Measurements from ENCODE around the gene NAB2.

NAB2 gene

DNA sequence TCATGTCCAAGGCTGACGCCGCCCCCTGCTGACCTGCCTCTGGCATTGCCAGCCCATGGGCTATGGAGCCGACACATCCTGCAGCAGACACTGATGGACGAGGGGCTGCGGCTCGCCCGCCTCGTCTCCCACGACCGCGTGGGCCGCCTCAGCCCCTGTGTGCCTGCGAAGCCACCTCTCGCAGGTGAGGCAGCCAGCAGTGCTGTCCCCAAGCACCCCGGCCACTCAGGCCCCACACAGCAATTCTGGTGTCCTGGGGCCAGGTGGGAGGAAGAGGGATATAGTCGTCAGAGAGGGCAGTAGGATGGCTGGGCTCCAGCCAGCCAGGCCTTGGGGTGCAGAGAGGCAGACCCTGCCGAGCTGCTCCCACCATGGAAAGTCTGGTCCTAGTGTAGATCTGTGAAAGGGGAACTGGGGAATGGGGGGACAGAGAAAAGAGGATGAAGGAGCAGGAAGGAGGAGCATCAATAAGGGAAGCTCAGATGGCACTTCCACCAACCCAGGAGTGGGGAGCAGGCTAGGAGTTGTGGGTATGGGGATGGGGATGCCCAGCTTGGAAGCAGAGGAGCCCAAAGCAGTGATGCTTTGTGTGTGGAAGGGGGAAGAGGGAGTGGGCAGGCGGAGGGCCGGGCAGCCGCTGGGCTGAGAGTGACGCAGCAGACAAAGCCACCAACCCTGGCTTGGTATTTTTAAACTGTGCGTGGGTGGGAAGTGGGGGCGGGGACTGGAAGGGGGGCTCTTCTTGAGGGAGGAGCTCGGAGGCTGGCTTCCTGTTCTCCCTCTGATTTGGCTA lies 4.7 kb downstream of the NAB2 start:
- peak in 2 of 4 experiments; percentile 59 to 75 for DNase-seq (ENCODE audit: low read depth in 4 of 4, low spot score in 1 of 4)

- no peak for DNase-seq (ENCODE audit: low read depth in 4 of 4, low spot score in 1 of 4)
Measured at GRCh38 chr12:57094208-57095160, 5.6 kb downstream of the NAB2 start.

- DNase-seq (ENCODE audit: low read depth in 4 of 4, low spot score in 1 of 4), result no peak
Measured at GRCh38 chr12:57095440-57095839, 6.5 kb downstream of the NAB2 start.

- no peak for DNase-seq (ENCODE audit: low read depth in 4 of 4, low spot score in 1 of 4)
Measured at GRCh38 chr12:57096099-57096572, 7.2 kb downstream of the NAB2 start.

GRCh38 chr12:57096748-57097553 lies 8.0 kb downstream of the NAB2 start:
- no peak for DNase-seq (ENCODE audit: low read depth in 4 of 4, low spot score in 1 of 4)

- no peak for DNase-seq (ENCODE audit: low read depth in 4 of 4, low spot score in 1 of 4)
Measured at GRCh38 chr12:57097554-57097835, 8.6 kb downstream of the NAB2 start.

GRCh38 chr12:57098546-57098945 lies 9.6 kb downstream of the NAB2 start:
- DNase-seq (ENCODE audit: low read depth in 4 of 4, low spot score in 1 of 4), result no peak

- no peak for DNase-seq (ENCODE audit: low read depth in 4 of 4, low spot score in 1 of 4)
Measured at GRCh38 chr12:57099047-57099714, 10.3 kb downstream of the NAB2 start.

GRCh38 chr12:57099766-57100165 lies 10.9 kb downstream of the NAB2 start:
- DNase-seq (ENCODE audit: low read depth in 4 of 4, low spot score in 1 of 4), result no peak

- DNase-seq (ENCODE audit: low read depth in 4 of 4, low spot score in 1 of 4), result no peak
Measured at GRCh38 chr12:57101892-57102695, 13.2 kb downstream of the NAB2 start.

- no peak for DNase-seq (ENCODE audit: low read depth in 4 of 4, low spot score in 1 of 4)
Measured at GRCh38 chr12:57103856-57104255, 14.9 kb downstream of the NAB2 start.

GRCh38 chr12:57104292-57104910 lies 15.5 kb downstream of the NAB2 start:
- DNase-seq (ENCODE audit: low read depth in 4 of 4, low spot score in 1 of 4), result no peak

- DNase-seq (ENCODE audit: low read depth in 4 of 4, low spot score in 1 of 4), result no peak
Measured at GRCh38 chr12:57105011-57105753, 16.3 kb downstream of the NAB2 start.

- DNase-seq (ENCODE audit: low read depth in 4 of 4, low spot score in 1 of 4), result no peak
Measured at GRCh38 chr12:57106021-57106708, 17.3 kb downstream of the NAB2 start.

GRCh38 chr12:57107456-57108155 lies 18.7 kb downstream of the NAB2 start:
- no peak for DNase-seq (ENCODE audit: low read depth in 4 of 4, low spot score in 1 of 4)

DNA sequence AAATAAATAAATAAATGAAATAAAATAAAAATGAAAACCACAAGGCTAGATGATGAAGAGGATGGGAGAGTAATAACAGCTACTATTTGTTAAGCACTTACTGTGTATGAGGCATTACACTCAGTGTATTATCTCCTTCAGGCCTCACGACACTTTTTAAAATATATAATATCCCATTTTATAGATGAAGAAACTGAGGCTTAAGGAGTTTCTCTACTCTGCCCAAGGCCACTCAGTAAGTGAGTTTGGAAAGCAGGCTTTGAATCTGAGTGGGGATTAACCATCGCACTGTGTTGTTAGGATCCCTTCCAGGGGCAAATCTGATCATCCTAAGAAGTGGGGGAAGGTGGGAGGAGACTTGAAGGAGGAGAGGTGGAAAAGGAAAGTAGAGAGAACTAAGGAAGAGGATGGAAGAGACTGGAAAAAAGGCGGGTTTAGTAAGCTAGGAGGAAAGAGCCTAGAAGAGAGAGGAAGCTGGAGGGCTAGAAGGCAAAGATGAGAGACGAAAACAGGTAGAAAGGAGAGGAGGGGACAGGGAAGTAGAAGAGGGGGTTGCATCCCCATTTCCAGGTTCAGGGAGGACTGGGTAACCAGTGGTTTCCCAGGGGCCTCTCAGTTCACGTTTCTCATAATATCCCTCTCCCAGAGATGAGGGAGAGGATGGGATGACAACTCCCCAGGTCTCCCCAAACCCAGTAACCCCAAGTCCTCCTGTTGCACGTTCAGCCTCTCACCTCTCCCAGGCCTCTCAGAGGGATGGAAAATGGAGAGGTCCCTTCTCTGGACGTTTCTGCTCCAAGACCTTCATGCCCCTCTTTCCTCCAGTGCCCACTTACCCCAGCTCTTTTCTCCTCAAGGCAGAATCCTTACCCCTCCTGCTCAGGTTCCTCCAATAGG lies 20.5 kb downstream of the NAB2 start:
- DNase-seq (ENCODE audit: low read depth in 4 of 4, low spot score in 1 of 4), result no peak

Measured in stimulated activated CD4-positive, alpha-beta T cell treated with anti-CD3 and anti-CD28 coated beads, Interleukin-1b, Interleukin-23, amount 100 ng/mL, for 24 hours (primary cell).